GM12801 (cell line): Measurements from ENCODE around the gene PCED1A.

Experiments
- CTCF ChIP-seq: IDR thresholded peaks from one replicate; pipeline ENCODE4 v1.5.1; 2011; ENCODE audit warnings: control low read depth; ENCODE audit not compliant: insufficient read length; ENCODE audit errors: extremely low read depth

PCED1A gene

GRCh38 chr20:2872459-2873009 is 32.1 kb upstream of the PCED1A start:
- TF ChIP-seq CTCF: no peak

GRCh38 chr20:2871661-2872458 is 31.4 kb upstream of the PCED1A start:
- TF ChIP-seq CTCF: no peak

GRCh38 chr20:2871111-2871465 is 30.6 kb upstream of the PCED1A start:
- no peak for TF ChIP-seq CTCF

- TF ChIP-seq CTCF: no peak
Observed at GRCh38 chr20:2869381-2869780, 28.9 kb upstream of the PCED1A start.

- TF ChIP-seq CTCF: no peak
Observed at GRCh38 chr20:2867081-2867864, 26.8 kb upstream of the PCED1A start.

GRCh38 chr20:2866236-2866635 is 25.8 kb upstream of the PCED1A start:
- TF ChIP-seq CTCF: no peak

- TF ChIP-seq CTCF: no peak
Observed at GRCh38 chr20:2865630-2866029, 25.2 kb upstream of the PCED1A start.
